ENCODE data around the gene NOX3.
"Not testable (repeated sequence)": the region's sequence is repeated elsewhere in the genome, so short reads cannot be mapped to it uniquely, and the experiment has no call there.

Gene NOX3

DNA sequence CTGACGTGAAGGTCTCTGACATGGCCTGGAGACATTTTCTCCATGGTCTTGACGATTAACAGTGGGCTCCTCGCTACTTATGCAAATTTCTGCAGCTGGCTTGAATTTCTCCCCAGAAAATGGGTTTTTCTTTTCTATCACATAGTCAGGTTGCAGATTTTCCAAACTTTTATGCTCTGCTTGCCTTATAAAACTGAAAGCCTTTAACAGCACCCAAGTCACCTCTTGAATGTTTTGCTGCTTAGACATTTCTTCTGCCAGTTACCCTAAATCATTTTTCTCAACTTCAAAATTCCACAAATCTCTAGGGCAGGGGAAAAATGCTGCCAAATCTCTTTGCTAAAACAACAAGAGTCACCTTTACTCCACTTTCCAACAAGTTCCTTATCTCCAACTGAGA is 12.9 kb upstream of the NOX3 start:
- DNase-seq = not testable (repeated sequence)

DNA sequence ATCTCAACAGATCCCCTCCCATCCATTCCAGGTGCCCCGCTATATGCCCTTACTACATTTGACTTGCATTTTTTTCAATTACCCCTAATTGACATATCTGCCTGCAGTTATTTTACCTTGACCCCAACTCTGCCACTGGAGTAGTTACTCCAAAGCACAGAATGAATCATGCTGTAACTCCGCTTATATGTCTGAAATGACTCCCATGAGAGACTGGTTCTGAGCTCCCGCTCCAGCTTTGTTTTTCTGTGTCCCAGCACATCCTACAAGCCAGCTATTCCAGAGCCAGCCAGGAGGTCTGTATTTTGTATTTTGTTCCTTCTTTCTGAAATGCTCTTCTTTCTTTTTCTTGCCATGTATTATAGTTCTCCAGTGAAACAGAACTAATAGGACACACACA is 10.9 kb upstream of the NOX3 start:
- no peak for DNase-seq

DNA sequence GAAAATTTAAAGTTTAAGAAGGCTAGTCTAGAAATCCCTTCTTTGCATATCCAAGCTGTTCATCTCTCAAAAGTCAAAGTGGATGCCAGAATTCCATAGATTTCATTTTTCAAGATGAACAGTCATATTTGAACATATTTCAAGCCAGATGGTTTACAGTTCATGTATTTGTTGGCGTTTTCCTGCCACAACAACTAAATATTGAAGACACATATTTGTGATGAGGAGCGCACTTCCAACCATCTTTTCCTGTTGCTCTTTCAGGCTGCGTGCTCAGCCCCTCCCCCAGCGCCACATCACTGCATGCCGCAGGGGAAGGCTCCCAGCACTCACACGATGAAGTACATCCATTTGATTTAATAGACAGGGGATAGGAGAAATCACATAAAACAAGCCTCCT is 5.9 kb upstream of the NOX3 start:
- DNase-seq = no peak

DNA sequence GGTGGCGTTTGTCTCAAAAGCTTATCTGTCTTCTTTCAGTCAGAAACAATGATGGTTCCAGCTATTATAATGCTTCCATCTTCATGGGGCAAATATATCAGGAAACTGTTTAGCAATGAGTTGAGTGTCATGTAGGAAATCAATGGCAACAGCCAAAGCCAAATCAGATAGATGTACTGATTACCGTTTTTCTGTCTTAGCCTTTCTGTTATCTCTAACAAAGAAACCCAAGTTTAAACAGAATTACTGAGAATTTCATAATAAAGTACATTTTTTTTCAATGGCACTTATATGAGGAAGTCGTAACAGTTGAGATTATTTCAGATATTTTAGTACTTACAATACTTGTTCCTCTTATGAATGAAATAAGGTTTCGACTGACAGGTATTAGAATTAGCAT is 1.2 kb downstream of the NOX3 start:
- no peak for DNase-seq

DNA sequence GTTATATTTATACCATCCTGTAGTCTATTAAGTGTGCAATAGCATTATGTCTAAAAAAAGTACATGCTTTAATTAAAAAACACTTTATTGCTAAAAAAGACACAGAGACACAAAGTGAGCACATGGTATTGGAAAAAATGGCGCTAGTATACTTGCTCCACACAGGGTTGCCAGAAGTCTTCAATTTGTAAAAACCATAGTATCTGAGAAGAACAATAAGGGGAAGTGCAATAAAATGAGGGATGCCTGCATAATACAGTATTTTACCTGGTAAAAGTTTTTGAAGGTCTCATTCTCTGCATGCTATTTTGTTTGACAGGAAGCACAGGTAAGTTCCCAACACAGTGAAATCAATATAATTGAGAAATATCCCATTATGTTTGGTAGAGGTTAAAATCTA is 1.6 kb downstream of the NOX3 start:
- DNase-seq = no peak

DNA sequence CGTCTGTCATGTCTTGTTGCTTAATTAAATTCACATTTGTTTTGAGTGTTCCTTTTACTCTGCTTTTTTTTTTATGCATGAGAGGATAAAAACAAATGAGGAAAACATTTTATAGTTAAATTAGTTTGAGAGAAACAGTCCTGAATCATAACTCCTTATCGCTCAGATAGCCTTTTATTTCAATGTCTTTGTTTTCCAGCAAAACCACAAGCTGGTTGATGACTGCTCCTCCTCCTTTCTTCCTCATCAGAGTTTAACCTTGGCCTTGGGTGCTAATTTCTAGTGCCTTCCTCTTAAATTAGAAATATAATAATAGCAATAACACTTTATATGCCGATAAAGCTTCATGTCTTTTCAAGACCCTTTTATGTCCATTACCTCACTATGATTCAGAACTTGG is 3.1 kb downstream of the NOX3 start:
- DNase-seq = no peak

DNA sequence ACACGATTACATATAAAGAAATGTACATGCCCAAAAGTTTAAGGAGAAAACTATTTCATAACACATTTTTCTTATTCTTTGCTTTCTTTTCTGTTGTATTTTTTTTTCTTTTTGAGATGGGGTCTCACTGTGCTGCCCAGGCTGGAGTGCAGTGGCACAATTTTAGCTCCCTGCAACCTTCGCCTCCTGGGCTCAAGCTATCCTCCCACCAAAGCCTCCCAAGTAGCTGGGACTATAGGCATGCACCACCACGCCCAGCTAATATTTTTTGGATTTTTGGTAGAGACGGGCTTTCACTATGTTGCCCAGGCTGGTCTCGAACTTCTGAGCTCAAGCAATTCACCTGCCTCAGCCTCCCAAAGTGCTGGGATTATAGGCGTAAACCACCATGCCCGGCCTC is 4.1 kb downstream of the NOX3 start:
- not testable (repeated sequence) for DNase-seq

DNA sequence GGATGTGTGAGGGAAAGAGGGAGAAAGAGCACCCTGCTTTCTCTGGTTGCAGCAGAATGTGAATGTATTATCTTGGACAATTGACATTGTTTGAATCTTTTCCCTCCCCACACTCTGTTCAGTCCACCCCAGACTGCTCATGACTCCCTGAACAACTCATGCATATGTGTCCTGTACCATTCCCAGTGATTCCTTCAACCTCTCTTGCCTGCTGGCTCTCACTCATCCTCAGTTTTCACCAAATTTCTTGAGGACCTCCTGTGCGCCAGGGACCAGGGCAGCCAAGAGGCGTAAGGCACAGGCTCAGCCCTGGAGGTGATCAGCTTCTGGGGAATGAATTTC is 5.4 kb downstream of the NOX3 start:
- no peak for DNase-seq

DNA sequence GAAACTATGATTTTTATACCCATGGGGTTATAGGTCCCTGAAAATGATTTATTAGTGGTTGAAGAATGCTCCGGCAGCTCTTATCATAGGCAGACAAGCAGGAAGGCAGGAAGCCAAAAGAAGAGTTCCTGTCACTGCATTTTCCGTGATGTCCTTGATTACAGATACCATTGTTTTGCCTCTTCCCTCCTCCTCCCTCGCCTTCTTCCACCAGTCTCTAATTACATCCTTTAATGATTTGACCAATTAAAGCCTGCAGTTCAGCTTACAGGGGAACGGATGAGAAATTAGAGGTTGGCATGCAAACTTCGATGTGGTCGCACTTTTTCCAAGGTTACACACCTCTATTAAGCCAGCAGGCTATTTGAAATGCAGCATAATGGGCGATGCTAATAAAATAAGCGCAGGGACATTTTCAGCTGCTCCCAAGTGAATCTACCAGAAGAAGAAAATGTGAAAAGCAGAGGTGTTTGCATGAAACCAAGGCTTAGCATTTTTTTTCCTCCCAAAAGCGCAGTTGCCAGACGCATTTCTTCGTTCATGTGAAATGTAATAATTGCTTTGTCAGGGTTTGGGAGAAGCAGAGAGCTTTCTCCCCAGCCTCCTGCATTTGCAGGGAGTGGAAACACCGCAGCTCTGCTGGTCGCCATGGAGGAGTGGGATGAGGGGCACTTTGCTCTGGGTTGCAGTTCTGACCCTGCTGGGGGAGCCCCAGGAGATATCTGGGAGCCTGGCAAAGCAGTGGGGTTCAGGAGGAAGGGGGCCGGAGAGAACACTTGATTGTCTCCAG is 6.0 kb downstream of the NOX3 start:
- DNase-seq = peak; percentile 27

DNA sequence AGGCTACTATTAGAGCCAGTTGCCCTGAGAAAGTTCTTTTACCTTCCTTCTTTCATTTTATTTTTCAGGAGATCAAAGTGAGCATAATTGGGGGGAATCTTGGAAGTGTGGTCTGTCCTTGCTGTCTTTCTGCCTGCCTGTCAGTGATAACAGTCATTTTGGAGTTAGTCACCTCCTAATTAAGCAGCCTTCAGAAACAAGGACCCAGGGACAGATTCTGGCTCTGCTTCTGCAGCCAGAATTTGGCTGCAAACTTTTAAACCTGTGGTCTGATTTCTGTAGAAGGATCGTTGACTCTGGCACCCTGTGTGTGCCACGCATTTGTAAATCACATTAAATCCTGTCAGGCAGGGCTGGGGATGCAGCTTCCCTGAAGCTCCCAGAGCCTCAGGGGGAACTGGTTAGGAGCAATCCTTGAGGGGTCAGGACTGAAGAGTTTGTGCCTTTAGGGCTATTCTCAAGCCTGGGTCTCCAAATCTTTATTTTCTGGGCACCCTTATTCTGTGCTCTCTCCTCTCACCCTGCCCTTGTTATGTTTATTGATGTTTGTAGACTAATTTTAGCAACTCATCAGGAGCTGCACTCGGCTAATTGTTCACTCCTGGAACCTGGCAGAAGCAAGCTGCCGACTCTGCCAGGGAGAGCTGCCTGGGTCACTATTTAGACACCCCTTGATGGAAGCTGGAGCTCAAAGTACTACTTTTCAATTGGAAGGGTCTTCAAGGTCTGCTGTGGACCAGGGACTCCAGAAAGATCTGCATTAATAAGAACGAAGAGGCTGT is 6.8 kb downstream of the NOX3 start:
- no peak for DNase-seq

DNA sequence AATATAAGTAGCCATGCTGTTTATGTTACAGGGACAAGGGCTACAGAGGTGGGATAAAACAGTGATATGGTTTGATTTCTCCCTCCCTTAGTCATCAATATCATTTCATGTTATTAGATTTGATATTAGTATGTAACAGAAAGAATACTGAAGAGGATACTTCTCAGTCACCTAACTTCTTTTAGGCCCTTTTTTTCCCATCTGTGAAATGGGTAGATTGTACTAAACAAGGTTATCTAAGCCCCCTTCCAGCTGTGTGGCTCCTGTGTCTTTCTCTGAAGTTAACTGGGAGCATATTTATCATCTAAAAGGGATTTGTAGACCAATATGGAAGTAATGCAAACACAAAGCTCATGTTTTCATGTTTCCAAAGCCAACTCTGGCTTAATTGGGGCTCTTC is 7.7 kb downstream of the NOX3 start:
- no peak for DNase-seq

DNA sequence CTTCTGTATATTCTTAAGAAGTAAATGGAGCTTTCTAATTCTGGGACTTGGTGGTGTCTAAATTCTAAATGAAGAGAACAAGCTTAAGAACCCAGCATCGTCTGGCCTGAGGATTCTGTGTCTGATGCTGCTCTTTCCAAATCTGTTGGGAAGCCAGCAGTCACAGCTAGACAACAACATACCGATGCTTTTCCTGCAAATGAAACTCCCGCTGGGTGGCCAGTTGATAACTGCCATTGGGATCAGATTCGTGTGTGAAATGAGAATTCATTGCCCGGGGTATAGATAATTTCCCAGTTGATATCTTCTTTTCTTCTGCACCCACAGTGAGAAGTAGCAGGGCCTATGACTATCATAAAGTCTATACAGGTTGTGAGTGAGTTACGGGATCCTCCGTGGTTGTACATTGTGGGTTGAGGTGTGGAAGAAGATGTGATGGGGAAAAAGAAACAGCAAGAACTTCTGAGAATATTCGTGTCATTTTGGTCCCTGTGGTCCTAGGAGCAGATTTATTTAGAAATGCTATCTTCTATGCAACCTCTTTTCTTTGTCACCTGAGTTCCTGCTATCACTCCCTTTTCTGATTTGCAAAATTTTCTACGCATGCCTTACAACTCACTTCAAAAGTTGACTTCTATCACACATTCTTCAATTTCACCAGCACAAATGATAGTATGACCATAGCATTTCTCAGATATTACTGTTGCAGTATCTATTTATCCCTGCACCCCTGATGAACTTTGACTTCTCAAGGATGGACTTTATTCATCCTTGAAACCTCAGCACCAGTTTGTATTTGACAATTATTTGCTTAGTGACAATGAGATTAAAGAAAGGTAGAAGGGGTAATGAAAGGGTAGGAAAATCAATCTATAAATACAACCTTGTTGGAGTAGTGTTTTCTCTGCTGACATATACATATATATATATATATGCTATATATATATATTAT is 10.4 kb downstream of the NOX3 start:
- no peak for DNase-seq

DNA sequence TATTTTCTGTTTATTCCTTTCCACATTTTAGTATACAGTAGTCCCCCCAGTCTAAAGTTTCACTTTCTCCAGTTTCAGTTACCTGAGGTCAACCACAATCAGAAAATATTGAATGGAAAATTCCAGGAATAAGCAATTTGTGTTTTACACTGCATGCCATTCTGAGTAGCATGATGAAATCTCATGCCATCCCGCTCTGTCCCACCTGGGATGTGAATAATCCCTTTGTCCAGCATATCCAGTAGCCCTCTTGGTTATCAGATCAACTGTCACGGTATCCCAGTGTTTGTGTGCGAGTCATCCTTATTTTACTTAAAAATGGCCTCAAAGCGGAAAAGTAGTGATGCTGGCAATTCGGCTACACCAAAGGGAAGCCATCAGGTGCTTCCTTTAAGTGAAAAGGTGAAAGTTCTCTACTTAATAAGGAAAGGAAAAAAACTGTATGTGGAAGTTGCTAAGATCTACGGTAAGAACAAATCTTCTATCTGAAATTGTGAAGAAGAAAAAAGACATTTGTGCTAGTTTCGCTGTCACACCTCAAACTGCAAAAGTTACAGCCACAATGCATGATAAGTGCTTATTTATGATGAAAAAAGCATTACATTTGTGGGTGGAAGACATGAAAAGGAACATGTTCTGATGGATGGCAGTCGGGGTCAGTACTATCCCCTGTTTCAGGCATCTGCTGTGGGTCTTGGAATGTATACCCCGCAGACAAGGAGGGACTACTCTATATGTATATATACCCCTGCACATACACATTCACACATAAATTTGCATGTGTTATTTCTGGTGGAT is 11.3 kb downstream of the NOX3 start:
- DNase-seq = no peak

DNA sequence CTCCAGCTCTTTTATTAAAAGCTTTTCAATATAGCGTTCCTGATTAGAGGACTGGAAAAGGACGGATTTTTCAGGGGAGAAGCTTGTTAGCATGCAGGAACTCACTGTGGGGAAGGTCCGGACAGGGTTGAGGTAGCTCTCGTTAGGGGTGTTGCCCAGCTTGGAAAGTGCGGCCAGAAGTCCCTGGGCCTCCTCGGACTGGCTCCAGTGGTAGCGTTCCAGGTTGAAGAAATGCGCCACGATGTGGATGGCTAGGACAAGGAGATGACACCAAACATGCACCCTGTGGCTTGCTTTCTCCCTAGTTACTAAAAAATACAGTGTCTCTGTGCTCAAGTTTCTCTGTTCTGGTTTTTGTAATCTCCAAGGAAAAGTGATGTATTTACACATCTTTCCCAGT is 12.5 kb downstream of the NOX3 start:
- DNase-seq = no peak

DNA sequence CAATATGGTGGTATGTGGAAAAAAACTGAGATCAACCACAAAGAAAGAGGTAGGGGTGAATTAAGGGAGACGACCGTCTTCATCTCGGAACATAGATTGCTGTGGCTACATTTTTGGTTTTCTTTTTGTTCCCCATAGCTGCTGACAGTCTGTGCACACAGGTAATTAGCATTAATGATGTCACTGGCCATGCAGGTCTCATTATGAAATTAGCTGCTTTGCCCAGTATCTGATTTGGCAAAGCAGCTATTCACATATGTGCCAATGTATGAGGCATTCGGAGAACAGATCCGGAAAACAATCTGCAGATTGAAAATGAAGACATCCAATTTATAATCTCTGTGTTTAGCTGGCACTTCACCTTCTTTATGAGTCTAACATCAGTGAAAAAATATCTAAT is 13.1 kb downstream of the NOX3 start:
- DNase-seq = no peak

DNA sequence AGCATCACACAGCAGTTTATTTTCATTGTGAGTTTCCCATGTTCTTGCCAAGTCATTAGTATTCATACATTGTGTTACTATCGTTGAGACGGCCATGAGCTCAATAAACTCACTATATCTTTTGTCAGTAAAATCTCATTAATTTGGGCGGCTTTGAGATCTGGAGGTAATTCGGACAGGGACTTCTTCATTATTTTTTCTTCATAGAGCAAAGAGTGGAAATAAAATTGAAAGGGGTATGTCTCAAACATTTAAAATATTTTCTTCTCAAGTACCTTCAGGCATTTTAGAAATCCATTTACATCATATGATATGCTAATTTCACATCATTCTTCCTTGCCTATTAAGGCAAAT is 14.6 kb downstream of the NOX3 start:
- no peak for DNase-seq

DNA sequence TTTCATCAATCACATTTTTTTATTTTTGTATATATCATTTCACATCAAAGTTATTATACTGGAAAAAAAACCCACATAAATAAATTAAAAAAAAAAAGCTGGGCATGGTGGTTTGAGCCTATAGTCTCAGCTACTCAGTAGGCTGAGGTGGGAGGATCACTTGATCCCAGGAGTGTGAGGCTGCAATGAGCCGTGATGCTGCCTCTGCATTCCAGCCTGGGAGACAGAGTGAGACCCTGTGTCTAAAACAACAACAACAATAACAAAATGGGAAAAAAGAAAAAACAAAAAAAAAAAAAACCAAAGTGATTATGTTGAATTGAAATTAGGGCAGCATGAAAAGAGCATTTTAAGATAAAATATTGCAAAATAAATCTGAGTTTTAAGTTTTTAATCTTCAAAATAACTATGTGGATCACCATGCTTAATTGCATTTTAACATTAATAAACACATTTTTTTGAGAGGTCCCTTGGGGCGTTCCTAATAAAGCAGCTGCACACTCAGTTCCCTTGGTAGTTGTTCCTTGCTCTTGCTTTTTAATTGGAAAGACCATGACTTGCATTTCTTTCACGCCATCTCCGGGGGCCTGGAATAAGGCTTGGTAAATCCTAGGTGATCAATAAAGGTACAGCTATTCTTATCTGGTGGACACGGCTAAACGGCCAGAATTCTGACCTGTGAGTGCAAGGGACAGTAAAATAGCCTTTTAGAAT is 15.1 kb downstream of the NOX3 start:
- DNase-seq = peak; percentile 64

DNA sequence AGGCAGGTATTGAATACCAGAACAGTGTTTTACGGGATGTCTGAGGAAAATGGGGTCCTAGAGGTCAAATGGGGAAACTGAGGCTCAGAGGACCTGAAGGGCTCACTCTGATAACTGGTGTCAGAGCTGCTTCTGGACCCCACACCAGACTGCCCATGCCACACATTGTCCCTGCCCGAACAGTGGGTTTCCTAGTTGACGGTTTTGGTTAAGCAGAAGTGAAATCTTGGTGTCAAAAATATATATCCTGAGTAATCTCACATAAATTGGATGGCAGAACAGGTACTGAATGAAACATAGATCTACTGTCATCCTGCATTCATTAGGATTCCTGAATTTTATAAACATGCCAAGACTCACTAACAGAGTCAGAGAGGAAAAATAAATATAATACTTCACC is 16.3 kb downstream of the NOX3 start:
- no peak for DNase-seq

DNA sequence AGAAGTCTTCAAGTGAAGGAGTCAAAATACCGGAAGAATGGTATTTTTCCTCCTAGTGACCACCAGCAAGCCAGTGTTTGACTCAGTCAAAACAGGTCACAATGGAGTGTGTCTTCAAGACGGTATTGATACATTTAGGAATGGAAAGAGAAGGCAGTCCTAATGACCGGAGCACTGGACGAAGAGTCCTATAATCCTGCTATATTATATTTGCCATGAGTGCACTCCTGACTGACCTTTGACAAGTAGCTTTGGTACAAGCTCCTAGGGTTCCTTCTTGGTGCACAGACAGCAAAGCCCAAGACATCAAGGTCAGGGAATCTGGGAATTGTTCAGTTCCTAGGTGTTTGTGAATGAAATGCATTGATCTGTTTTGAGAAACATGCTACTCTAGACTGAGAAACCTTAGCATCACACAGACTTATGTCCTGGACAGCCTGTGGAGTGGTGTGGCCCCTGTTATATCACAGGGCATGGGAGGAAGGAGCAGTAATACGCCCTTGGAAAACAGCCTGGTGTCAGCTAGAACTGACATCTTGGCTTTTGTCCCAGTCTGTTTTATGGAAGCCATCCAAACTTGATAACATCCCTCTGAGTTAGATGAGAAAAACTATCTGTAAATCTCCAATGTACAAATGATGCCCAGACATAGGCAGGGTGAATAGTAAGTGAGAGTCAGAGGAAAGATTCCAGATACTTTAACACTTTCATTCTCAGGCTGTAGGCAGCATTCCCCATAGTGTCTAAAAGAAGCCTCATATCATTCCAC is 18.5 kb downstream of the NOX3 start:
- DNase-seq = peak; percentile 44

DNA sequence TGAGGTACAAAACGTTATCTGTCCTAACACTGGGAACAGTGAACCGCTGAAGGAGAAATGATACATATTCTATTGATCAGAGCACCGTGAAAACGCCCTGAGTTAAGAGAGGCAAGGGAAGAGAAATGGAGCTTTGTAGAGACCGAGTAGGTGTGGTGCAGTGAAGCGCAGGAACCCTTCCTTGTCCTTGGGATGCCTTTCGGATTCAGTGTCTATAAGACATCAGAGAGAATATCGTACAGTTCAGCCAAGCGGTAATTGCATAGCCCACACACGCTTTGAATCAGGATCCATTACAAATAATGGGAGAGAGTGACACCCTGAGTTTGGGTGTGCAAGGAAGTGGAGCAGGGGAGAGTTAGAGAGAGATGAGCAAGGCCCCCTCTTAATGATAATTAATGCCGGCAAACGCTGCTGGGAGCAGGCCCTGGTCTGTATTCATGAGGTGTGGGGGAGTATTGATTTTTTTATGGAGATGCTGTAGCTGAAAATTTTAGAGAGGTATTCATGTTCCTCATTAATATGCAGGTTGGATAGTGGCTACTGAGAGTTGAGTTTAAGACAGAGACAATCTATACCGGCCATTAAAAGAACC is 20.7 kb downstream of the NOX3 start:
- DNase-seq = no peak

DNA sequence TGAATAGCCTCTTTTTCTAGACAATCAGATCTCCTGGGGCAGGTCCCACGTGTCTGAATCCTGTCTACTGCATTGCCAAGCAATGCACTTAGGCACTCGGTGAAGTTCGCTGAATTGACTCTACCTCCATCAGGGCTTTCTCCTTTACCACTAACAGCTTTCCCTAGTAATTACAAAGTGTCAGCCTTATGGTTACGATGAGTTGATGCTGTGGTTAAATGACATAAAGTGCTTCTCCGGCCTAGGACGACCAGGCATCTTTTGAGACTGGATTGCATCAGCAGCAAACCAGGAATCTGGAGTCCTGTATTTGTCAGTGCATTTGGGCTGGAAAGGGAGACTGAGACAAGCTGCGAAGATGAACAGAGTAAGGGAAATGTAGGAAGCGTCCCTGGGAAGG is 21.5 kb downstream of the NOX3 start:
- DNase-seq = no peak

All from NCI-H2171 treated with DMSO at 0.1 percent for 48 hours (cell line).